ENCODE results near the gene ZC3H18.
"Not testable (repeated sequence)": the region's sequence is repeated elsewhere in the genome, so short reads cannot be mapped to it uniquely, and the experiment has no call there.

Gene ZC3H18

DNA sequence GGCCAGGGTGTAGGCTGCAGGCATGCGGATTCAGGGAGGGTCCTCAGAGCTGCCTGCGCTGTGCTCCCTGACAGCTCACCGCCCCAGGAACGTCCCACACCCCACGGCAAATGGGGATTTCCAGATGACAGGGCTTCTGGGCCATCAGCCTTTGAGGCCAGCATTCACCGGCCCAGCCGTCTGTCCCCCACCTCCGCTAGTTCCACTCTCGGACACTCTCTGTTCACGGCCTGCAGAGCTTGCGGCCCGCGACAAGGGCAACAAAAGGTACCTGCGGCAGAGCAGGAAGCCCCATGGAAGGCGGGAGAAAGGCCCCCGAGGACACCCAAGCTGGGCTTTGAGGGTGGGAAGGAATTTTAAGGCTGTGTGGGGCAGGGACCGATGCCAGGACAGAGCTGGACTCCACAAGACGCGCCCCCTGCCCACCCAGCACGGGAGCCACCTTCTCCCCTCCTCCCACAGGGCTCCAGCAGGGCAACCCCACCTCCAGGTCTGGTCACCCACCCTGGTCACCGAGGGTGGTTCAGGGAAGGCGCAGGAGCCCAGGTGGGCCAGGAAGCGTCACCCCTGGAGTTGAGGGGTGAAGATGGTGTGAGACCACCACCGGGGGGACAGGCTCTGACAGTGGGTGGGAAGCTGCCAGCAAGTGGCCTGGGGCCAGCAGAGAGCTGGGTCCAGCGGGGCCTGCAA, 86.2 kb downstream of the ZC3H18 start:
- no peak for DNase-seq

DNA sequence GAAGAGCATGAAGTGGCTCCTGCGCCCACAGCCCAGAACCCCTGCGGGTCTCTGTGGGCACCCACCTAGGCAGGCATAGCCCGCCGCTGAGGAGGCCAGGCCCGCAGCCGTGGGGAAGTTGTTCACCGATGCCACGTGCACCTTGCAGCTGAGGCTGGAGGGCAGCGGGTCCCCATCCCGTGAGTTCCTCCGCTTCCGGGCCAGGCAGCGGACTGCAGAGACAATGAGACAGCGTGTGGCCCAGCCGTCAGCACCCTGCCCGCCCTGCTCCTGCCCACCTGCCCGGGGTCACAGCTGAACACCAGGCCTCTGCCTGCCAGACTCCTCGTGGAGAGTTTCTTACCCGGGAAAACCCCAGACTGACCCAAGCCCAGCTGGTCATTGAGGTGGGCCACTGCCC, 87.2 kb downstream of the ZC3H18 start:
- no peak for DNase-seq

DNA sequence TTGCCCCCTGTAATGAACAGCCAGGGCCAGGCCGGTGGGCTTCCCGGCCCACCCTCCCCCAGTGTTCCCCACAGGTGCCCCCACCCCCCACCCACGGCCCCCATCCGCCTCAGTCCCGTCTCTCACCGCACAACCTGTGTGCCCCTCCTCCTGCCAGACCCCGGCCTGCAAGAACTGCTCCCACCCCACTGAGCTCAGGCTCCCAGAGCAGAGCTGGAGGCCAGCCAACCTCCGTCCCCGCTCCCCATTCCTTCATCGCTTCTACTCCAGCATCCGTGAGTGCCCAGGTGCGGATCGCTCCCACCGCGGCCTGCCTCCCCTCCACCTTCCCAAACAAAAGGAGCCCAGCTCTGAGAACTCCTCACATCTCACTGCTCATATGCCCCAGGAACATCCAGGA, 88.5 kb downstream of the ZC3H18 start:
- no peak for DNase-seq

- no peak for DNase-seq
These were observed 89.0 kb downstream of the ZC3H18 start for GRCh38 chr16:88659160-88659559.

GRCh38 chr16:88661468-88661867, 91.3 kb downstream of the ZC3H18 start:
- no peak for DNase-seq

GRCh38 chr16:88662222-88662842, 92.1 kb downstream of the ZC3H18 start:
- DNase-seq = no peak

- peak; percentile 85 for DNase-seq
These were observed 92.8 kb downstream of the ZC3H18 start, which contains the start of gene MVD for GRCh38 chr16:88662843-88663606. Gene MVD, minus strand, starts transcription at chr16:88663091. Its CDS starts 11 bp downstream, at chr16:88663080.

- DNase-seq = no peak
These were observed 94.9 kb downstream of the ZC3H18 start for GRCh38 chr16:88665148-88665547.

DNA sequence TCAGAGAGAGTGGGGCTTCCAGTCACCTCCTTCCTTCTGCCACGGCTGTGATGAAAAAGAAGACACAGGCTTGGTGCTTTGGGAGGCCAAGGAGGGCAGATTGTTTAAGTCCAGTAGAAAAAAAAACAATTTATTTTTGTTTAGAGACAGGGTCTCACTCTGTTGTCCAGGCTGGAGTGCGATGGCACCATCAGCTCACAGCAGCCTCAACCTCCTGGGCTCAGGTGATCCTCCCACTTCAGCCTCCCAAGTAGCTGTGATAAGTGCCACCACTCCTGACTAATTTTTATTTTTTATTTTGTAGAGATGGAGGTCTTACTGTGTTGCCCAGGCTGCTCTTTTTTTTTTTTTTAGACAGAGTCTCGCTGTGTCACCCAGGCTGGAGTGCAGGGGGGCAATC, 95.4 kb downstream of the ZC3H18 start:
- no peak for DNase-seq

DNA sequence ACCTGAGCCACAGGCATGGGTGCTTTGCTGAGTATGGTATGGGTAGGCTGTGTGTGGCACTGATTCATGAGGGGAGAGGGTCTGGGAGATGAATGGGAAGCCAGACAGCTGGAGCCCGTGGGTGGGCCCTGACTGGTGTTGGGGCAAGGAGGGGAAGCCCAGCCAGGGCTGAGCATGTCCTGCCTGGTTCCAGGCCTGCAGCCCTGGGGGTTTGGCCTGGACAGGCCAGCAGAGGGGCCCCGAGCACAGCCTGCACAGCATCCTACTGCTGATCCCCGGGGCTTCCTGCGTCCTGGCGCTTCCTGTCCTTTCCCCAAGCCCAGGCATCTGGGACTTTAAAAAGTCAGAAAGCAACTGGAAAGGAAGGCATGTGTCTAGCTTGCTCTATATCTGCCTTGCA, 97.3 kb downstream of the ZC3H18 start:
- no peak for DNase-seq

GRCh38 chr16:88669493-88669892, 99.3 kb downstream of the ZC3H18 start:
- DNase-seq = not testable (repeated sequence)

- DNase-seq = no peak
These were observed 99.8 kb downstream of the ZC3H18 start for GRCh38 chr16:88669980-88670379.

DNA sequence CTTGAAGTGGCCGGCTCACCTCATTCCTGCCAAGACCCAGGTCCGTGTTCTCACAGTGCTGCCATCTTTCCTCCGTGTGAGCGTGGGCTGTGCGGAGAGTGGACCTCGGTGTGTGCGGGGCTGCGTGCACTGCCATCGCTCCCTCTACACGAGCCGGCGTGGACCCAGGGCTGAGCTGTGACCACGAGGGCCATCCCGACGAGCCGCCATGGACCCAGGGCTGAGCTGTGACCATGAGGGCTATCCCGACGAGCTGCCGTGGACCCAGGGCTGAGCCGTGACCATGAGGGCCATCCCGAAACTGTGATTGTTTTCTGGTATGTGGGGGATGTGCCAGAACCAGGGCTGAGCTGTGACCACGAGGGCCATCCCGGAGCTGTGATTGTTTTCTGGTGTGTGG, 101.6 kb downstream of the ZC3H18 start:
- no peak for DNase-seq

DNA sequence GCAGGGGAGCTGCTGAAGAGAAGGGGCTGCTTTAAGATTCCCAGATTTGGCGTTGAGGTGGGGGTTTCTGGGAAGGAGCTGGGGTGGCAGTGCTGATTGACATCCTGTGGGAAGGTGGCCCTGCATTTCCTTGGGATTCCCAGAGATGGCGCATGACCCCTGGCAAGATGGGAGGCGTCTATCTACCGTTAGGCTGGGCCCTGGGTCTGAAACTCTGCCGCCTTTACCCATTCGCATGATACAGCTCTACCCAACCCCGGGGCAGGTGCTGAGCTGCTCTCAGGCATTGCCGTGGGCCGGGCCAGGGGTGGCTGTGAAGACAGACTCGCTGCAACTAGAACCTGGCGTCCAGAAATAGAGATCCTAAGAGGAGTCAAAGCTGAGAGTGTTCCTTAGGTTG, 102.6 kb downstream of the ZC3H18 start:
- no peak for DNase-seq

DNA sequence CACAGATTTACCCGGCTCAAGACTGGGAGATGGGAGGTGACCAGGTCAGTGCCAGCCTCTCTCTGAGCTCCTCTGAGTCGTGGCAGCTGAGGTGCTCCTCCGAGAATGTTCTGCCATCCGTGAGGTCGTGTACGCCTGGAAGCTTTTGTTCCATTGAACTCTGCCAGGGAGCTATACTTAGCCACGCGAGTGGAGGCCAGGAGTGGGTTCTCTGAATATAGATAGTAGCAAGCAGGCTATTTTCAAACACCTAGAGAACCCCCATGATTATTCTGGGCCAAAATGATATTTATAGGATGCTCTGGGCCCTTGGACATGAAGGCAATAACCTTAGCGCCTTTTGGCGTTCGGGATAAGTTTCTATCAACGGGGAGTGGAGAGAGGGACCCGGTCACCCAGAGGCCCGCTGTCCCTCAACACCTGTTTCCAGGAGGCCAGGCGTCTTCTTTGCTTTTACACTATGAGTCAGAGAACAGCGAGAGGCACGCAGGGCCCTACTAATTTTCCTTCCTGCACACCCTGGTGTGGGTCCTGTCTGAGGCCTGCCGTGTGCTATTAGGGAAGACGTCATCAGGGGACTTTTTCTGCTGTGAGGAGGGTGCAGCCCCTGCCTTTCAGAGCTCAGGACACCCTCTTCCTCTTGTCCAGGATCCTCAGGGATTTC, 103.6 kb downstream of the ZC3H18 start:
- DNase-seq = no peak

DNA sequence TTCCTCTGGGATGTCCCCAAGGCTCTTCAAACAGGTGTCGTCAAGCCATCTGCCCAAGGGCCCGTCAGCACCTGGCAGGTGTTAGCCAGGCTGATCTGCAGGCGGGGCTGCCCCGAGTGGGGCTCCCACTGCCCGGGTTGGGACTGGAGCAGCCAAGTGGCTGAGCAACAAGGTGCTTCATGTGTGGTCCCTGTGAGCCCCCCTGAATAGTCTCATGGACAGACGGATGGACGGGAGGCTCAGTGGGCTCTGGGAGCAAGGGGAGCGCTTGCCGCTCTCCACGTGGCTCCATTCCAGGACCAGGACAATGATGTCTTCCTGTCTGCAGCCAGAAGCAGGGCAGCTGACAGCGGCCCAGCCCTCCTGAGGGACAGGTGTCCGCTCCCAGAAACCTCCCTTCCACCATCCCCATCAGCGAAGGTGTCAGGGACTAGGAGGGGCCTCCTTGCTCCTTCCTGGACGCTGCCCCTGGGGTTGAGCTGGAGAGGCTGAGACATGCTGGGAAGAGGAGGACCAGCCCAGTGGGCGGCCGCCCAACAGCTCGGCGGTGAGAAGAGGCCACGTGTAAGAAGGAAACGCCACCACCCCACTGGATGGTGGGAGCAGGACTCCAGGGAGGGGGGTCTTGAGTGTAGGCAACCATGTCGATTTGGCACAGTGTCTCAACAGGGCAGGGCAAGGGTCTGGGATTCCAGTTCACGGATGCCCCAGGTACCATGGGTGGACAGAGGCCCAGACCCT, 106.5 kb downstream of the ZC3H18 start:
- DNase-seq = no peak

DNA sequence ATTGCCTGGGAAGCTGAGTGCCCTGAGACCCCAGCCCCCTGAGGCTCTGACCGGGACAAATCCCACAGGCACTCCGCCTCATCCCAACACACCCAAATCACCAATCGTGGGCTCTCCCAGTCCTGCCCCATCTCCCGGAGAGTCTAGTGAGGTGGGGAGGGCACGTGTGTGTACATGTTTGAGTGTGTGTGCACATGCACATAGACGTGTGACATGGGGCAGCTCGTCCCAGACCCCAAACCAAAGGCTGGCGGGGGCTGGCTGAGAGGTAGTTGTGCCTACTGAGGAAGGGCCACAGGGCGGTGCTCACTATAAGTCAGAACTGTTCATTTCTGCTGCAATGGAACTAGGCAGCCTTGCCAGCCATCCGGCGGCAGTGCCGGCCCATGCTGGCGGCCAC, 107.5 kb downstream of the ZC3H18 start:
- no peak for DNase-seq

DNA sequence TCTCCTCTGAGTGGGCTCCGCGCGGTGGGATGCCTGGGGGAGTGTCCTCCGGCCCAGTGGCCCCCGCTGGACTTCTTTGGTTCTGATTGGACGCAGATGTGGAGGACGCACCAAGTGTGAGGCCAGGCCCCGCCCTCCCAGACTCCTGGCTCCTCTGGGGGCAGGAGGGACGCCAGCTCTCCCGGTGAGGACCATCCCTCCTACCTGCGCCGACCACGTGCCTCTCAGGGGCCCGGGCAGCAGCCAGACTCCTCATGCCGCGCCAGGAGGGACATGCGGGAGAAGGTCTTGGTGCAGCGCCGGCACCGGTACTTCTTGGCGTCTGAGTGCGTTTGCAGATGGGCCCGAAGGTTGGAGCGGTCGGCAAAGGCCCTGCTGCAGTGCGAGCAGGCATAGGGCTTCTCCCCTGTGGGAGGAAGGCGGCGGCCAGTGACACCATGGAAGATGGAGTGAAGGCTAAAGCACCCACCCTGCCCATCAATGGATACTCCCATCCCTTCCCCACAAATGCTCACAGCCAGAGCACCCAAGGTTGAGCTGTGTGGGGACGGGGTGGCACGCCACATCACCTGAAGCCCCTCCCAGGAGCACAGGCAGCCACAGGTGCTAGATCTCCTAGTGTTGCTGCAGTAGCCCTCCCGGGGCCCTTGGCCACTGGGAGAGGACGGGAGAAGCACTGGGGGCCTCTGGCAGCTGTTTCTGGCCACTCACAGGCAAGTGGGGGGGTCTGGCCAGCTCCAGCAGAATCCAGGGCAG, 108.2 kb downstream of the ZC3H18 start:
- no peak for DNase-seq

DNA sequence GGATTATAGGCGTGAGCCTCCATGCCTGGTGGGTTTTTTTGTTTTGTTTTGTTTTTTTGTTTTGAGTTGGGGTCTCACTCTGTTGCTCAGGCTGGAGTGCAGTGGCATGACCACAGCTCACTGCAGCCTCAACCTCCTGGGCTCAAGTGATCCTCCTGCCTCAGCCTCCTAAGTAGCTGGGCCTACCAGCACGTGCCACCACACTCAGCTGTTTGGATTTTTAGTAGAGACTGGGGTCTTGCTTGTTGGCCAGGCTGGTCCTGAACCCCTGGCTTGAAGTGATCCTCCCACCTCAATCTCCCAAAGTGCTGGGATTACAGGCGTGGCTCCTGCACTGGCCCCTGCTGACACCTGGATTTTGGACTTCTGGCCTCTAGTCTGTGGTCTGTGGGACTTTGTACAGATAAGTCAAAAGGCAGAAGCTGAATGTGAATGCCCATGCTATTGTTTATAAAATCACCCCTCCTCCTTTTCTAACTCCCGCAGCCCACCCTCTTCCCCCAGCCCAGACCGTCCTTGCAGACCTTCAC, 110.4 kb downstream of the ZC3H18 start:
- no peak for DNase-seq

GRCh38 chr16:88681084-88681680, 111.0 kb downstream of the ZC3H18 start:
- no peak for DNase-seq
